Inflammatory macrophage treated with lipopolysaccharide for 1 hour (primary cell): ENCODE results near the gene LIPA.
A peak's percentile ranks its signal among the peaks of the same experiment; 100 is the strongest.
"Not testable (repeated sequence)": the region's sequence is repeated elsewhere in the genome, so short reads cannot be mapped to it uniquely, and the experiment has no call there.

Experiments
- DNase-seq, 2 donors: peaks; one replicate each; pipeline ENCODE4 v3.0.0-alpha.2; 2020 to 2022

Gene LIPA

DNA sequence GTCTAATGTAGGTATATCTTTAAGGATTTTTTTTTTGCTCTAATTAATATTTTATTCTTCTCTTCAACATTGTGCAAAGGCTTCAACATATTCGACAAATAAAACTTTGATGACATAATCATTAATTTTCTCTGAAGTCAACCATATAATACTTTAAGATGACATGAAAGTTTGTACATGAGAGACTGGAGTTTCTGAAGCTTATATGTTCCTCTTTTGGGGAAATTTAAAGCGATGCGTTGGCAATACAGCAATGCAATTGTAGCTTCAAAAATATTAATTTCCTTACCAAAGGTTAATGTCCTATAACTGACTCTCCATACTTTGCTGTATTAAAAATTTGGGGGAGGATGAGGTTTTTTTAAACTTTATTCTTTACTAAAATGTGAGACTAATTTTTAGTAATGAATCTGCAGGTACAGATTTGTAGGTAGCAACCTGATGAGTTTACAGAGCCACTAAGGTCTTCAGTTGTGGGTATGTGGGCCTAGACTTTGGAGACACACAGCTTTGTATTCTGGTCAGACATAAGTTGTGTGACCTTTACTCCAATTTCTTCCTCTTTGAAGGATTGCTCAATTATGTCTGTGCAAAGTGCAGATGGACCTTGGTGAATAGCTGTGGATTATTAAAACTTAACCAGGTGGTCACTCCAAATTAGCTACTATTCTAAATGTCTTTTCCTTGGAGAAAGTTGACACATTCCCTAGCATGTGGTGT lies 18.0 kb upstream of the LIPA start:
- DNase-seq, result peak in 1 of 2 donors; percentile 61

DNA sequence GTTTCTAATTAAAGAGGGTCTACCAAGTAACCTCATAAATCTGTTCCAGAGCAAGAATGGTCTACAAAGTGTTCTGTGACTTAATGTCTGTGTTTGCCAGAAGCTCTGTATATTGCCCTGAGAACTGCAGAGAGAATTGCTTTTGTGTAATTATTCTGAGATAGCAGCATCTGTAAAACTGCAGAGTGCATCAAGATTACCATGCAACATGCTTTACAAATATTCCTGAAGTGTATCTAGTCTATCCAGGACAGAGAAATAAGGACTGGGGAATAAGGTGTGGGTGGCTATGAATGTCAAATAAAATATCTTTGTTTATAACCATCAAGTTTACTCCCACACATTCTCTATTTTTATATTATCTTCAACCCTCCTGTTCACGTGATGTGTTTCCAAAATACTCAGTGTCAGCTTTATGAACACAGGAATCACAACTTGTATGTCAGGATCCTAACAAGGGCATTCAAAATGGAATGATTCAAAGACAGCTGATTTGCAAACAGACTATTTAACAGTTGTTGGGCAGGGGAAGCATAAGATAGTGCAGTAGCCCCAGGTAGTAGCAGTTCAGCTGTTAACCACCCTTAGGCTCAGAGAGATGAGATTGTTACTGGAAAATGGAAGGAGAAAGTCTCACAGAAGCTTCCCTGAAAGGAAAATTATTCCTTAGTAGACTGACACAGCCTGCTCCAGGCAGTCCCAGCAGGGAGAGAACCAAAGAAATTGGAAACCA lies 15.3 kb upstream of the LIPA start:
- DNase-seq, result no peak

DNA sequence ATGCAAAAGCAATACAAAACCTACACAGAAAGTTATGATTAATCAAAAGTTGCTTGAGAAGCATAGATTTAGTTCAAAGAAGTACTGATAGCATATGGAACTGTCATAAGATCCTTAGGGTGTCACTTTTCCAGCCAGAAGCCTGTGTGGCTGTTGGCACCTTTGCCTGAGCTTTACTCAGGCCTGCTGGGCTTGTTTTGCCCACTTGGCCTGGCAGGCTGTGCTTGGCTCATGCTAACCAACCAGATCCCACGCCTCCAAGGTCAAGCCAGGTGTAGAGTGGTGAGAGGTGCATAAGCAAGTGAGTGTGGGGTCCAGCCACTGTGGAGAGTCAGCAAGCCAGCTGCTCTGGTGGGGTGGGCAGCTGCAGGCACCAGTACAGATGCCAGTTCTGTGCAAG lies 12.0 kb upstream of the LIPA start:
- no peak for DNase-seq

DNA sequence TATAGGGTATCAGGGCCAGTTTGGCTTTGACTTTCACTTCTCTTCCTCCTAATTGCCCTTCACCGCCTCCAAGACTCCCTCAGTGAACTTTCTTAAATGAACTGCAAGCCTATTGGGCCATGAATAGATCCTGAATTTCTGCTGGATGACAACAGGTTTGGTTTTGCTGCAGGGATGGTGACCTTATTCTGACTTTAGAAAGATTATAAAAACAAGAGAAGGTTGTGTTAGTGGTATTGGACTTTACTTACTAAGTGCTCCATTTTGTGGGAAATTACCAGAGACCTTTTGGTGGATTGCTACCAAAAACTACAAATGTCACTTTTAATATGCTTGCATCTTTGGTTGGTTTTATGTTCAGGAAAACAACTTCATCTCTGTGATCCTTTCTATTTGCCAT lies 11.5 kb upstream of the LIPA start:
- DNase-seq, result peak in 1 of 2 donors; percentile 25

DNA sequence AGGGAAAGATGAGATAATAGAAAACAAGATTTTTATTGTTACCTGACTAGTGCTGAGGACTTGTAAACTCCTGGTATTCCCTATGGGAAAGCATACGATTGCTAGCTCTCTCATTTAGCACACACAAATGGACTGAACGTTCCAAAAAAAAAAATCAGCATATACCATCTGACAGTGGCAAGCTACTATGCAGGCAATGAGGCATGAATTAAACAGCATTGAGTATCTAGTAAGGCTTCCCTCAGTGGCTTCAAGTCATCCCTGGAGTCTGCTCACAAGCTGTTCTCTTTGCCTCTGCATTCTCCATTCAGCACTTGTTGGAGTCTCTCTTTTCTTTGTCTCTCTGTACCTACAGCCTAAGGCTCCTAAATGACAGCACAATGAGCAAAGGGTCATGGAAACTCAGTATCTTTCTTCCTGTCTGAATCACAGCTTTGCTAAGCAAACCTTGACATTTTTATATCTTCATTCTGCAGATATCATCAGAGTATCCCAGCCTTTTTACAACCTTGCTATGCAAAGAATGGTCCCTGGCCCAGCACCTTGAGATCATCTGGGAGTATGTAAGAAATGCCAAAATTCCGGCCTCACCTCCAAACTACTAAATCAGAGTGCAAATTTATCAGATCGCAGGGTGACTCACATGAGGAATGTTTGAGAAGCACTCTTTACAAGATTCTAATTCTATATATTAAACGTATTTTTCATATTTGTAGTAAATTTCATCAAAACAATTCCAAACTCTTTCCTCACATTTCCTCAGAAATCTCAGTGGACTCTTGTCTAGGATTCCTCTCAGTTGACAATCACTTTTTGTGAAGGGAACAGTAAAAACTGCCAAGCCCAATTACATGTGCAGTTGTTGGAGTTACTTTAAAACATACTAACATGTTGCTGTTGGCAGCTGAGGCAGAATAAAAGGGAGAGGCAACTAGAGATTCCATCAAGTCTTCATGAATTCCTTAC lies 10.8 kb upstream of the LIPA start:
- no peak for DNase-seq

DNA sequence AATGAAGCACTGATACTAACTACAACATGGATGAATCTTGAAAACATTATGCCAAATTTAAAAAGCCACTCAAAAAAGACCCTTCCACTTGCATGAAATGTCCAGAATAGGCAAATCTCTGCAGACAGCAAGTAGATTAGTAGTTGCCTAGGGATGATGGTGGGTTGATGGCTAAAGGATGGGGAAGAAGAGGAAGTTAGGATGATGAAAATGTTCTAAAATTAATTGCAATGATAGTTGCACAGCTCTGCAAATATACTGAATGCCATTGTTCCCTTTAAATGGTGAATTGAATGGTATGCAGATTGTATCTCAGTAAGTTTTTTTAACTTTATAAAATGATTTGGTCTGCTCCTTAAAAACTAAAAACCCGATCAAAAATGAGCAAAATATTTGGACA lies 7.3 kb upstream of the LIPA start:
- no peak for DNase-seq

DNA sequence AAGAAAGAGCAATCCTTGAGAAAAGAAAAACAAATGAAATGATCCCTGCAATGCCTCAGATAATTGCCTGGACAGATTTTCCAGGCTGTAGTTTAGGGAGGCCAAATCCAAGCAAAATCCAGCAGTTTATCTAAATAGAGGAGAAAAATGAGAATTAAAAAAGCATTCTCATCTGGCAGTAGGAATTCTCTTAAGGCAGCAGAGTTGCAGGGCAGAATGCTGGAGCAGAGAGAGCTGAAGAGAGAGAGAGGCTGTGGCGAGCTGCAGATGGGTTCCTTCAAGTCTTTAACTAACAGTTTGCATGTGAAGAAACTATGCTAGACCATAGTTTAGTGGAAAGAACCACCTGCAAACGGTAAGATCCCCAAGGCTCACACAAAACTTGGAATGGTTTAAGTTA lies 6.0 kb upstream of the LIPA start:
- no peak for DNase-seq

DNA sequence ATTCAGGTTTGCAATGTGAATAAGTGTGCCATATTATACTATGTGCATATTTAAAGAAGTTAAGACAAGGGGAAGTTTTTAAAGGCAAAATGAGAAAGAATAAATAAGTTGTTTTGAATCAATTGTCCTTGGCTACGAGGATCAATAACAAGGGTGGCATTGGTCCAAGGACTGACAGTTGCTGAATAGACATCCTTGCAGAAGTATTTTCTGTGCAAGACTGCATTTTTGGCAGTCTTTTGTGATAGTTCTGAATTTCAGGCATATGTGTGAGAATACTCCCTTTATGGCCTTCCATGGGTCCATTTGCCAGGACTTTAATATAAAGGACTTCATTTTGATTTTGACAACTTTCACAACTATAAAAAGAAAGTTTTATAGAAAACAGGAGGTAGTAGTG lies 5.4 kb upstream of the LIPA start:
- DNase-seq, result no peak

DNA sequence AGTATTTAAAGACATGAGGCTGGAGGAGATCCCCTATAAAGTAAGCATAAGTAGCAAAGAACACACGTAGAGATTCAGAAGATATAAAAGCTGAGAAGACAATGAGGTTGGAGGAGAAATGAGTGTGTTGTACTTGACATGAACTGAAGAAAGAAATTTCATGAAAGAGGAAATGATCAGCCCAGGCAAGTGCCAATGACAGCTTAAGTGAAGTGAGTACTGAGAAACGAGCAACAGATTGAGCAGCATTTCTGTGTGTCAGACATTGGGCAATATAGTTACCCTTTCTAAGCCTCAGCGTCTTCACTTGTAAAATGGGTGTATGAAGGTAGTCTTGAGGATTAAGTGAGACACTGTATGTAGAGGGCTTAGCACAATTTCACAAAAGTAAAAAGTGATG lies 4.8 kb upstream of the LIPA start:
- peak; percentile 67 to 76 for DNase-seq

DNA sequence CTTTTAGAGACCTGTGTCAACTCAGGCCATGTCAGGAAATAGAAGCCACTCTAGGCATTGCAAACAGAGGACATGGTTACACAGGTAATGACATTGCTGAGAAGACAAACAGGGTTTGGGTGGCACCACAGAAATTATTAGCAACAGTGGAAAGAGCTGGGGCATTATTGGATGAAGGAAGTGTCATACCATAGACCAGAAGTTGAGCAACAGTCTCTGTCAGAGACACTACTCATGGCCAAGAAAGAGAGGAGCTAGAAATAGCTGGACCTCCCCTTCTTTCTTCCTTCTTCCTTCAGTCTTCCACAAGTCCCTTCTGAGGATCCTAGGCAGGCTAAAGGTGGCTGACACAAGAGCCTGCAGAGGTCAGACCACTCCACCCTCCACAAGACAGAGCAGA lies 4.2 kb upstream of the LIPA start:
- DNase-seq, result peak; percentile 71

DNA sequence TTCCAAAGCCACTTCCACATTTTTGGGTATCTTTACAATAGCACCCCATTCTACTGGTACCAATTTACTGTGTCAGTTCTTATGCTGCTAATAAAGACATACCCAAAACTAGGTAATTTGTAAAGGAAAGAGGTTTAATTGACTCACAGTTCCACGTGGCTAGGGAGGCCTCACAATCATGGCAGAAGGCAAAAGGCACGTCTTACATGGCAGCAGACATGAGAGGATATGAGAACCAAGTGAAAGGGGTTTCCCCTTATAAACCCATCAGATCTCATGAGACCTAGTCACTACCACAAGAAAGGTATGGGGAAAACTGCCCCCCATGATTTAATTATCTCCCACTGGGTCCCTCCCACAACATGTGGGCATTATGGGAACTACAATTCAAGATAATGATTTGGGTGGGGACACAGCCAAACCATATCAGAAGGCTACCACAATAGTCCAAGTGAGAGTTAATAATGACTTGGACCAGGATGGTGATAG lies 3.6 kb upstream of the LIPA start:
- DNase-seq, result peak in 1 of 2 donors; percentile 77

DNA sequence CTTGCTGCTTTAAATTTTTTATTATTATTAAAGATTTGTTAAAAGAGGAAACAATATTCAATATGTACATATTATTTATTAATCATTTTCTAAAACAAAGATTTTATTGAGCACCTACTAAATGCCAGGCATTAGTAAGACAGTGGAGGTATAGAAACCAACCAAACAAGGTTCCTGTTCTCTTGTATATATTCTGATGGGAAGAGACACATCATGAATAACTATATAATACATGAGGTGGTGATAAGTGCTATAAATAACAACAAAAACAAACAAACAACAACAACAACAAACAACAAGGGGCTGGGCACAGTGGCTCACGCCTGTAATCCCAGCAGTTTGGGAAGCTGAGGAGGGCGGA lies 630 bp upstream of the LIPA start:
- DNase-seq, result no peak

DNA sequence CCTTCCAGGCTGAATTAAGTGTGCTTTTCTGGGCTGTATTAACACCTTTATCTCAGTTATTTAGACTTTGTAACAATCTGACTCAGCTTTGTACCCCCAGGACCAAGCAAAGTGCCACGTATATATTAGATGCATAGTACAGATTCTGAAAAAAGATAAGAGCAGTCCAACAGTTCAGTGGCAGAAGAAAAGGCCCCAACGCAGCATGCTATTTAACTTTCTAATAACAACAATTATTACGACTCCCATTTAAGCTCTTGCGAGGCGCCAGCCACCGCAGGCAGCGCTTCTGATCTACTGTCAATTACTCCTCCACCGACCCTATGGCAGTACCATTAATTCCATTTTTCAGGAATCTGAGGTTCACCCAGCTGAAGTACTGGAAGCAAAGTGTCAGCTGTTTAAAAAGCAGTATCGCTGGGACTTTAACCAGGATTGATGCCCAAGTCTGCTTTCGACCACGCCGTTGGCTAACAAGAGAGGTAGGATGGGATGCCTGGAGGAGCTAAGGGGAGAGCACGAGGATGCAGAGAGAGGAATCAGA lies 638 bp downstream of the LIPA start:
- no peak for DNase-seq

DNA sequence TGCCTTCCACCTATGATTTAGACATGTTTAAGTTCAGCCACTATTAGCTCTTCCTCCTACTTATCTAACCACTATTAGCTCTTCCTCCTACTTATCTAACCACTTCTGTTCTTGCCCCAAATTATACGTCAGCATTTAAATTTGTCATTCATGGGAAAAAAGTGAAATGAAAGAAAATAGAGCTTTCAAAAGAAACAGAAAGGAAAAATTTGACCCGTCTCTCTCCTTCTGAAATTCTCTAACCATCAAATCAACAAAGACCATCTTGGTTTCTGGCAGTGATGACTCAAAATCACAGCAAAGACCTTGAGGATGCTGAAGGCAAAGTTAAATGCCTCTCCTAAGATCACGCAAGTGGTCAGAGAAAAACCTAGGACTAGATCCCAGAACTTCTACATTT lies 2.6 kb downstream of the LIPA start:
- DNase-seq, result peak in 1 of 2 donors; percentile 80

DNA sequence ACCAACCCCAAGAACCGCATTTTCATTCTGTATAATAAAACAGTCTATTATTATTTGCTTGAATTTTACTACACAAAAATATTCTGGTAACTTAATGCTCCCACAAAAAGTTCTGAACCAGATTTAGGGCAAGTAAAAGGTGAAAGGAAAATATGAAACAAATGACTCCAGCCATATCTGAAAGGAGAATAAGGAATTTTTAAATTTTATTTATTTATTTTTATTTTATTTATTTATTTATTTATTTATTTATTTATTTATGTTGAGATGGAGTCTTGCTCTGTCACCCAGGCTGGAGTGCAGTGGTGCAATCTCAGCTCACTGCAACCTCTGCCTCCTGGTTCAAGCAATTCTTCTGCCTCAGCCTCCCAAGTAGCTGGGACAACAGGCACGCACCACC lies 4.0 kb downstream of the LIPA start:
- DNase-seq, result not testable (repeated sequence)

DNA sequence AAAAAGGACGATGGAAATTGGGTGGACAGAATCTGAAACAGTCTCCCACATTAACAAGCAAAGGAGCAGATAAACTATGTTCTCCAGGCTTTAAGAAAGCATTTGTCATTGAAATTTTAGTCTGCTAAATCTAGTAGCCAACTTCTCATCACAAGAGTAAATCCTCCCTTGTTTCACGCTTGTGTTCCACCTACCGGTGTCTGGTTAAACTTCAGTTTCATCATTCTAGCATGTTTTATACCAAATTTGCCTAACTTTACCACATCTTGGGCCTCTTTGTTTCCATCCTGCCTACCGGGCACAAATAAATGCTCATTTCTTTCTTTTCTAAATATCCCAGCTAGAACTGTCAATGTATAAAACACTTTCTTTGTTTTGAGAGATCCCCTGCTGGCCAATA lies 5.8 kb downstream of the LIPA start:
- DNase-seq, result no peak

DNA sequence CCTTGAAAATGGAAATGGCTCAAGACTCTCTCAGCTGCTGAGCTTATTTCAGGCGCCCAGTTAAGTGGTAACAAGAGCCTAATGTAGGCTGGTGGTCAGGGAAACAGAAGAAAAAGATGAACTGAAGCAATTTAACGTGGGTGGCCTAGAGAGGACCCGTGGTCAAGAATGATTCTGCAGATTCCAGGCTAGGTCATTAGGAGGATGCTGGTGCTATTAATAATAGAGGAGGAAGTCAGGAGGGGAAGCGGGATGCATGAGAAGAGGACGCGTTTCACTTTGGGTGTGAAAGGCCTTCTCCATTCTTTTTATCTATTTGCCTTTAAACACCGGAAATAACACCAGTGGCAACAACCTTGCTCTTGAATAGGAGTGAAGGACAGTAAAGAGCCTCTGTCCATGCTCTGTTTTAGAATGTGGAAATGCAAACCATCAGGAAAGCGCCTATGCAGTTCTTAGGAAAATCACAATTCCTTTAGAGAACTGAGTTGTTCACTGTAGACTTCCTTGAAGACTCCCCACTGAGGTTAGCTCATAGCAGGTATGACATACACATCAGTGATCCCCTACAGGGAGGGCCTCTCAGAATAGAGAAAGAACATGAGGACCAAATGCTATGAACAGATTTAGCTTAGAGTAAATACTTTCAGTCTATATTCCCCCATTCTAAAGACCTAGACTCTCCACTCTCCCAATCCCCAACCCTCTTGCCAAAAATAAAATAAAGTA lies 8.6 kb downstream of the LIPA start:
- peak; percentile 94 to 99 for DNase-seq

DNA sequence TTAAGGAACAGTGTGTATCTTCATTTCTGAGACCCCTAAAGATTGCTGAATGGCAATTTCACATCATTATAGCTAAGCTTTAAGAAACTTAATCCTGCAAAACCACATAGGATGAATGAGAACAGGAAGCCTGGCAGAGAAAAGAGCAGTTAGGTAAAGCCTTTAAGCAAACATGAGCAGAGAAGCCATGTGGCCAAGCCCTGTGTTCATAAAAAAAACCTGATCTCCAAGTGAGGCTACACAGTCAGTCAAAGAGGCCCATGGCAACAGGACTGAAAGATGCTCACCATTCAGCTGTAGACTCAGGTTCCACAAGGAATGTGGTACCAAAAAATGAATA lies 9.3 kb downstream of the LIPA start:
- no peak for DNase-seq

DNA sequence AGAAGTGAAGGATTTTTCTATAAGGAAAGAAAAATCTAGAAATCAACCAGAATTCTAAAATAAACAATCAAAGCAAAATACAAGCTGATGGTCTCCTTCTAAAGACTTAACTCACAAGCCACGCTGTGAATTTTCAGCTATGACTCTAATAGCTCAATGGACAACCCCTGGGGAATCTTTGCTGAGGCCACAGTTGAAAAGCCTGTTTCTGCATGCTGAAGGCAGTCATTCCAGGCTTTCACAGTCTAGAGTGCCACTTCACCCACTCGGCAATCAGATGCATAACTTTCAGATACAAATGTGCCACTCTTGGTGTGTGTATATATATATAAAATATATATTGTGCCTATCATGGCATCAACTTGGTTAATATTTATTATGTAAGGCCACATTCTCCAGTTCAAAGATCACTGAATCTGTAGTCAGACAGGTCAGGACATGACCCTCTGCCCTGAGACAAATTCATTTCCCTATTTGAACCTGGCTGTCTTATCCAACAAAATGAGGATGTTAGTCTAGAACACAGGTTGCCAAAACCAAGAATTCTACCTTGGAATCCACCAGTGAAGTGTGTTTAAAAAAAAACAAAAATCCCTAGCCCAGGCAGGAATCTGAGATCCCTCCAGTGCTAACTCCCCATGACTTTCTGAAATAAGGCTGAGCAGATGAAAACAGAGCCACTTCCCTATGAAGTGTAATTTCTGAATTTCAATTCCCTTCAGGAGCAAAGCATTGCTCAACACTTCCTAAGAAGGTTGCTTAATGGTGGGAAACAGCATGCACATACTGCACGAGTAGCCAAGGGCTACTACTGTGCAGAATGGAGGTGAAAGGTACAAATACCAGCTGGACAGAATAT lies 9.9 kb downstream of the LIPA start:
- peak; percentile 70 to 89 for DNase-seq

DNA sequence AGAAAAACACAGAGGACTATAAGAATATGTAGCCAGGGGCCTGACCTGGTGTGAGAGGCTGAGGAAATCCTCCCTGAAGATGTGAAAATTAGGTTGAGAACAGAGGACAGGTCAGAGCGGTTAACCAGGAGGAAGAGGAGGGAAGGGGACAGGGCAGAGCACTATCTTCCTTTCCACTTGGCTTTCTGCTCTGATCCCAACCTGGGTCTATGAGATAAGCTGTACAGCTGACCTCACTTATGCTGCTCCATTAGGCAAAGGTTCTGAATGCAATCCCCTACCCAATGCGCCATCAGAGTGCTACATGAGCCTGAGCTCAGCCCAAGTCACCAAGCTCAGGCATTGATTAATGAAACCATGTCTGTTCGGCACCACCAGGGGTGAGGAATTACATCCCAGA lies 10.5 kb downstream of the LIPA start:
- no peak for DNase-seq

DNA sequence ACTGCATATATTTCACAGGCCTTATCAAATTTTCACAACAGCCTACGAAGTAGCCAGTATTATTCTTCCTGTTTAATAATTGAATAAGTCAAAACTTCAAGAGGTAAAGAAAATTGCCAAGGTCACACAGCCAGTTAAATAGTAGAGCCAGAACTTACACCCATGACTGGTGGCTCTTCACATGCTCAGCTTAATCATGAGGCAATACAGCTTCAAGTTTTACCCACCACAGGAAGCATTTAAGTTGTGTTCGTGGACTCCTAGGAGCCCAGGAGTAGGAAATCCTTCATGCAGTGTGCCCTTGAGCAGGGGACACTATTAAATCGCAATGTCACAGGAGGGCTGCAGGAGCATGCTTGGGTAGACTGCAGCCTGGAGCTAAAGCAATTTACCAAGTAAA lies 11.1 kb downstream of the LIPA start:
- no peak for DNase-seq
